Esophagus squamous epithelium (tissue), 5 donors: ENCODE results near the gene YPEL2. TPM values are rescaled to one million over a fixed set of nuclear protein-coding genes. Genes with fewer than 3 reads are reported as not detected.
"Not testable (repeated sequence)": the region's sequence is repeated elsewhere in the genome, so short reads cannot be mapped to it uniquely, and the experiment has no call there.

ENCODE experiments used
- DNase-seq: peaks from one replicate; lab custom pipeline; 2025; lab: John Stamatoyannopoulos, UW
- H3K27ac ChIP-seq, 4 donors: fragments of 200-600 bp; sonication (generic); one replicate each; pipeline ENCODE4 v1.5.1; 2016 to 2019; ENCODE audit warnings: mild to moderate bottlenecking in 1 of 4
- H3K27me3 ChIP-seq, 4 donors: fragments of 200-600 bp; sonication (generic); 1 replicate in 3 of 4; 2 replicates in 1 of 4; pipeline versions ENCODE4 v1.5.1 to v1.6.0; 2017 to 2021; ENCODE audit warnings: antibody characterized with exemption in 1 of 4
- H3K36me3 ChIP-seq, 3 donors: fragments of 200-600 bp; sonication (generic); one replicate each; pipeline ENCODE4 v1.5.1; 2016 to 2019
- H3K4me1 ChIP-seq, 3 donors: fragments of 200-600 bp; sonication (generic); one replicate each; pipeline ENCODE4 v1.5.1; 2017 to 2019
- H3K4me3 ChIP-seq, 4 donors: fragments of 200-600 bp; sonication (generic); 1 replicate in 3 of 4; 2 replicates in 1 of 4; pipeline ENCODE4 v1.5.1; 2016 to 2019; ENCODE audit warnings: mild to moderate bottlenecking in 2 of 4, moderate library complexity in 1 of 4
- H3K9me3 ChIP-seq, 3 donors: fragments of 200-600 bp; sonication (generic); one replicate each; pipeline ENCODE4 v1.5.1; 2016 to 2019
- POLR2A ChIP-seq, 4 donors: fragments of 450-650 bp; IDR thresholded peaks; one replicate each; pipeline ENCODE4 v1.6.1; 2017; ENCODE audit warnings: antibody characterized with exemption in 4 of 4, mild to moderate bottlenecking in 4 of 4, moderate library complexity in 3 of 4
- WGBS, 2 donors: methylation state at CpG; one replicate each; pipeline ENCODE4 v1.1.5; 2018; 5-methylcytosine and 5-hydroxymethylcytosine counted together
- intact Hi-C: fragments of 100-400 bp; cut with DNase I; formaldehyde crosslinking; loops from one replicate; pipeline ENCODE4 v1.15.0; 2022
- total RNA-seq, 4 donors: library from RNA; depleted of rRNA; stranded (reverse); fragments of >200 nt; gene quantifications; one replicate each; pipeline ENCODE4 v1.1.0, GENCODE V29; 2016
- TF ChIP-seq, protein P1 (sequence below), 6 experiments: fragments of 450-650 bp in 4 of 6; fragments of 200-600 bp in 2 of 6; sonication (generic) in 2 of 6; IDR thresholded peaks; one replicate each; pipeline ENCODE4 v1.5.1; 2016 to 2019; ENCODE audit warnings: antibody characterized with exemption in 6 of 6, mild to moderate bottlenecking in 4 of 6, moderate library complexity in 4 of 6
- donor health status: DM: yes; HTN: yes; CAD: no.

The YPEL2 gene
- total RNA-seq, 4 donors from 2014 or later = 5.5 to 18.3 (median 11.2) TPM

DNA sequence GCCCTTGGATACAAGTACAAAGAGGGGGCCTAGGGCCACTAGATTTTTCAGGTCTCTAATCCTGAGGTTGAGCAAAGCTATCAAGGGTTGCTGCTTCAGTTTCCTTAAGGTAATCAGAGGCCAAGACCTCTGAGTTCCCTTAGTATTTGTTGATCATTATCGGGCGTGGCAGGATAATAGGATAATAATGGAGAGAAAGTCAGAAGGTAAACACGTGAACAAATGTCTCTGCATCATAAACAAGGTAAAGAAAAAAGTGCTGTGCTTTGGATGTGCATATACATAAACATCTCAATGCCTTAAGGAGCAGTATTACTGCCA is 41.5 kb upstream of the YPEL2 start:
- DNase-seq = no peak
- 74 to 83% methylated on average over 3 of the region's 3 CpGs for WGBS, 2 donors
- TF ChIP-seq, protein P1, sequence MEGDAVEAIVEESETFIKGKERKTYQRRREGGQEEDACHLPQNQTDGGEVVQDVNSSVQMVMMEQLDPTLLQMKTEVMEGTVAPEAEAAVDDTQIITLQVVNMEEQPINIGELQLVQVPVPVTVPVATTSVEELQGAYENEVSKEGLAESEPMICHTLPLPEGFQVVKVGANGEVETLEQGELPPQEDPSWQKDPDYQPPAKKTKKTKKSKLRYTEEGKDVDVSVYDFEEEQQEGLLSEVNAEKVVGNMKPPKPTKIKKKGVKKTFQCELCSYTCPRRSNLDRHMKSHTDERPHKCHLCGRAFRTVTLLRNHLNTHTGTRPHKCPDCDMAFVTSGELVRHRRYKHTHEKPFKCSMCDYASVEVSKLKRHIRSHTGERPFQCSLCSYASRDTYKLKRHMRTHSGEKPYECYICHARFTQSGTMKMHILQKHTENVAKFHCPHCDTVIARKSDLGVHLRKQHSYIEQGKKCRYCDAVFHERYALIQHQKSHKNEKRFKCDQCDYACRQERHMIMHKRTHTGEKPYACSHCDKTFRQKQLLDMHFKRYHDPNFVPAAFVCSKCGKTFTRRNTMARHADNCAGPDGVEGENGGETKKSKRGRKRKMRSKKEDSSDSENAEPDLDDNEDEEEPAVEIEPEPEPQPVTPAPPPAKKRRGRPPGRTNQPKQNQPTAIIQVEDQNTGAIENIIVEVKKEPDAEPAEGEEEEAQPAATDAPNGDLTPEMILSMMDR (IDR thresholded peaks at IDR 0.05) = no peak
- TF ChIP-seq POLR2A (IDR thresholded peaks at IDR 0.05) = no peak
- H3K27me3 ChIP-seq = no peaks in the 10 kb centered on the region
- H3K36me3 ChIP-seq = no peaks in the 10 kb centered on the region
- intact Hi-C loops = no loop called here
- no peak overlapping the region for H3K27ac ChIP-seq
- no peaks in the 10 kb centered on the region for H3K4me1 ChIP-seq
- no peak overlapping the region for H3K4me3 ChIP-seq
- H3K9me3 ChIP-seq = no peaks in the 10 kb centered on the region

DNA sequence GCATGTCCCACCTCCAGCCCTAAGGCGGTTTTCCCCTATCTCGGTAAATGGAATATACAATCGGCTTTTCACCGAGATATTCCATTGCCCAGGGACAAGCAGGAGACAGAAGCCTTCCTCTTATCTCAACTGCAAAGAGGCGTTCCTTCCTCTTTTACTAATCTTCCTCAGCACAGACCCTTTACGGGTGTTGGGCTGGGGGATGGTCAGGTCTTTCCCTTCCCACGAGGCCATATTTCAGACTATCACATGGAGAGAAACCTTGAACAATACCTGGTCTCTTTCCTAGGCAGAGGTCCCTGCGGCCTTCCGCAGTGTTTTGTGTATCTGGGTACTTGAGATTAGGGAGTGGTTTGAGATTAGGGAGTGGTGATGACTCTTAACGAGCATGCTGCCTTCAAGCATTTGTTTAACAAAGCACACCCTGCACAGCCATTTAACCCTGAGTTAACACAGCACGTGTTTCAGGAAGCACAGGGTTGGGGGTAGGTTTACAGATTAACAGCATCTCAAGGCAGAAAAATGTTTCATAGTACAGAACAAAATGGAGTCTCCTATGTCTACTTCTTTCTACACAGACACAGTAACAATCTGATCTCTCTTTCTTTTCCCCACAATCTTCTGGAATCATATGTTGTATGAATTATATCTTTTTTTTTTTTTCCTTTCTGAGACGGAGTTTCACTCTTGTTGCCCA is 41.0 kb upstream of the YPEL2 start:
- DNase-seq, H3K4me1 ChIP-seq, H3K36me3 ChIP-seq, H3K27ac ChIP-seq, H3K9me3 ChIP-seq, H3K4me3 ChIP-seq, intact Hi-C loops, H3K27me3 ChIP-seq: not testable (repeated sequence)
- WGBS, 2 donors = 48 to 52% methylated on average over 12 of the region's 12 CpGs

DNA sequence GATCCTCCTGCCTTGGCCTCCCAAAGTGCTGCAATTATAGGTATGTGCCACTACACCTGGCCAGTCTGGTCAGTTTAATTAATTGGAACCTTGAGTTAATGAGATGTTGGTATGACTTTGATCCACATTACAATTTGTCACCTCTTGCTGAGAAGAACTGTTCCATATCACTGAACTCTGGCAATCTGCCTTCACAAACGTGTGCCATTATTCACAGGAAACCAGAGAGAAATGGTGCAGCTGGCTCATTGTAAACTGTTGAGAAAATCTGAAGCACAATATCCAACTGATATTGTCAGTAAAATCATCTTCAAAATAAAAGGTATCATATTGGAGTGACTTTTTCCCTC is 39.3 kb upstream of the YPEL2 start:
- peaks cover 0 to 17% (median 0%) of the 10 kb centered on the region in 3 donors for H3K4me1 ChIP-seq
- no peaks in the 10 kb centered on the region for H3K36me3 ChIP-seq
- no peaks in the 10 kb centered on the region for H3K9me3 ChIP-seq
- no peak for TF ChIP-seq POLR2A (IDR thresholded peaks at IDR 0.05)
- TF ChIP-seq, protein P1 (IDR thresholded peaks at IDR 0.05) = no peak
- 19 to 20% methylated on average over 1 of the region's 1 CpG for WGBS, 2 donors
- H3K27ac ChIP-seq = no peak overlapping the region
- no peak overlapping the region for H3K4me3 ChIP-seq
- DNase-seq = no peak
- no peaks in the 10 kb centered on the region for H3K27me3 ChIP-seq
- intact Hi-C loops = no loop called here

DNA sequence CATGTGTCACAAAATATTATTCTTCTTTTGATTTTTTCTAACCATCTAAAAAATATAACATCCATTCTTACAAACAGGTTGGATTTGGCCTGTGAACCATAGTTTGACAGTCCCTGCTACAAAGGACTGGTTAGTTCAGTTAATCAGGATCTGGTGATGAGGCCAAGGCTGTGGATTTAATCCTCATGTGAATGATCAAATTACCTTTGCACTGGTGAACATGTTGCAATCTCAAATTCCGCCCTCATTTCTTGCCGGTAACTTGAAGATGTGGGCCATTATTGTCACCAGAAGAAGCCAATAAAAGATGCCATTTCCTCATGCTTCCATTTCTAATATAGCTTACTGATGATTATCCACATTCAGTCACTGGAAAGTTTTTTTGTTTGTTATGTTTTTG is 35.3 kb upstream of the YPEL2 start:
- 55 to 80% methylated on average over 2 of the region's 2 CpGs for WGBS, 2 donors
- H3K36me3 ChIP-seq = no peaks in the 10 kb centered on the region
- no peak for DNase-seq
- no peak overlapping the region for H3K4me3 ChIP-seq
- H3K27ac ChIP-seq = peak overlapping the region in 2 of 4 donors; percentile 60
- no peak for TF ChIP-seq POLR2A (IDR thresholded peaks at IDR 0.05)
- TF ChIP-seq, protein P1 (IDR thresholded peaks at IDR 0.05) = no peak
- no peaks in the 10 kb centered on the region for H3K9me3 ChIP-seq
- intact Hi-C loops = no loop called here
- H3K4me1 ChIP-seq = peaks cover 0 to 24% (median 0%) of the 10 kb centered on the region in 3 donors
- no peaks in the 10 kb centered on the region for H3K27me3 ChIP-seq

DNA sequence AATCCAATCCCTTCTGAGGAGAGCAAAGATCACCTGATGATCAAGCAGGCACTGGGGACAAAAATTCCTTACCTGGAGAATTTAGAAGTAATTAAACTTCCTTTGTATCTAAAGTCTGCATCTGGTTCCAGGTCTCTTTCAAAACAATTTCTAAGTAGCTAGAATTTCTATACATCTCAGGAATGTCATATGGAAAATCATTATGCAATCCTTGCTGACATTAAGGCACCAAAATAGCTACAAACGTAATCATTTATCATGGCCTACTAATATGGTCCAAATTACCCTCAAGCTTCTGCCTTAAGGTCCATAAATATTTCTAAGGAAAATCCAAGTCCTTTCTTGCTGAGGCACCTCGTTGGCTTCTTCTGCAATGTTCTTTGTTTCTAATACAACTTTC is 32.9 kb upstream of the YPEL2 start:
- Histone ChIP-seq H3K9me3 (no peaks in the 10 kb centered on the region), H3K4me1 (peaks cover 0 to 24% (median 0%) of the 10 kb centered on the region in 3 donors), H3K27ac (no peak overlapping the region), H3K36me3 (no peaks in the 10 kb centered on the region), H3K4me3 (no peak overlapping the region), H3K27me3 (no peaks in the 10 kb centered on the region)
- DNase-seq = no peak
- intact Hi-C loops = no loop called here
- TF ChIP-seq POLR2A (IDR thresholded peaks at IDR 0.05) = no peak
- TF ChIP-seq, protein P1 (IDR thresholded peaks at IDR 0.05) = no peak
- WGBS, 2 donors = 36 to 46% methylated on average over 2 of the region's 2 CpGs
